Frontal cortex (tissue), 4 donors: Measurements from ENCODE around the gene FAM124B. TPM values are rescaled to one million over a fixed set of nuclear protein-coding genes. Genes with fewer than 3 reads are reported as not detected.
"Not testable (repeated sequence)": the region's sequence is repeated elsewhere in the genome, so short reads cannot be mapped to it uniquely, and the experiment has no call there.

Source experiments
- DNase-seq, 2 donors: peaks; one replicate each; pipeline ENCODE4 v3.0.0; 2012; ENCODE audit warnings: low spot score in 2 of 2
- FAIRE-seq: peaks from 2 replicates; lab custom pipeline; 2012; peaks lifted over from hg19 to GRCh38; lab: Jason Lieb, UNC
- total RNA-seq: library from RNA; depleted of rRNA; stranded (reverse); fragments of >200 nt; gene quantifications from one replicate; pipeline ENCODE4 v1.2.3, GENCODE V29; 2014
- donor health status: control.
- donor health status: control.
- donor health status: control.

The FAM124B gene
- total RNA-seq, 1 donor from 2014 or later, result 8.2 TPM

GRCh38 chr2:224417361-224417729 lies 15.4 kb upstream of the FAM124B start:
- FAIRE-seq, result no peak

DNA sequence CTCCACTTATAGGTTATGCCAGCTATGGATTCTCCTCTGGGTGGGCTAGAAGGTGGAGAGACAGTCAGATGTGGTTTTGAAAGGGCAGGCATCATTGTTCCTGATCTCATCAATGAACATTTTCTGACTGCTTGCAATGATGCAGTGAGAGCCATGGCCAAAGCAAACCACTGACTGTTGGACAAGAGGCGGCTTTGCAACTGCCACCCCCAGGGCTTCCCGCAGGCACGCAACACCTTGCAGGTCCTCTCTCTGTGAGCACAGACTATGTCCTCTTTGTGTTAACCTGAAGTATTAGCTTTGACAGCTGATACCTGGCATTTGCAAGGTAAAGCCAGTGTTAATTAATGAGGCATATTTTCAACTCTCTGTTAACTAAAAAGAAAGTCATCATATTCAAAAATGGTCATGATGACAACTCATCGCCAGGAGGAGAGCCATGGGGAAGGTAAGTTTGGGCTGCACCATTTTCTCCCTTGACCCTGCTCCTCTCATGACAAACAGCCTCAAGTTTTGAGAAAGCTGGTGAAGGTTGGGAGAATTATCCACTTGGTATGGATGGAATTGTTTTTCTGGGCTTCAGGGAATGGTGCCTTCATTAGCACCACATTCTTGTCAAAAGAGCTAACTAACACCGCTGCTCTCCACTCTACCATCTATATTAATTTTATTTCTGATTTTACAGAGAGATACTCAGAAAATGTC lies 14.9 kb upstream of the FAM124B start:
- FAIRE-seq, result no peak
- no peak for DNase-seq

More at GRCh38 chr2:224417361-224417729, 15.4 kb upstream of the FAM124B start:
- DNase-seq, result no peak

- DNase-seq (no peak), FAIRE-seq (no peak)
Measured at GRCh38 chr2:224413381-224413780, 11.5 kb upstream of the FAM124B start.

GRCh38 chr2:224412141-224413015 lies 10.5 kb upstream of the FAM124B start:
- no peak for FAIRE-seq
- no peak for DNase-seq

- DNase-seq, result no peak
- FAIRE-seq, result no peak
Measured at GRCh38 chr2:224410946-224411561, 9.1 kb upstream of the FAM124B start.

DNA sequence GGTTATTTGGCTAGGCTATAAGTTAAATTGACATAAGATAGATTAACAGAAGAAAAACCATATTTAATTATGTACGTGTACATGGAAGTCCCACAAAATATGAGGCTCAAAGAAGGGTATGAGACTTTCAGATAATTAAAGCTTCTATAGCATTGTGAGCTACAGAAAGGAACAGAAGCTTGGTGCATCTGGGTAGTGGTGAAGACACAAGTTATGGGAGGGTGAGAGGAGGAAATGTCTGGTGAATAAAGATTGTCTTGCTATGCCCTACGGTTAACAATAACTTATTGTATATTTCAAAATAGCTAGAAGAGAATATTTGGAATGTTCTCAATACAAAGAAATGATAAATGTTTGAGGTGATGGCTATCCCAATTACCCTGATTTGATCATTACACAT lies 6.8 kb upstream of the FAM124B start:
- FAIRE-seq (no peak), DNase-seq (no peak)

- DNase-seq (no peak), FAIRE-seq (no peak)
Measured at GRCh38 chr2:224407241-224407701, 5.4 kb upstream of the FAM124B start.

- FAIRE-seq, result no peak
- no peak for DNase-seq
Measured at GRCh38 chr2:224405841-224406370, 4.0 kb upstream of the FAM124B start.

DNA sequence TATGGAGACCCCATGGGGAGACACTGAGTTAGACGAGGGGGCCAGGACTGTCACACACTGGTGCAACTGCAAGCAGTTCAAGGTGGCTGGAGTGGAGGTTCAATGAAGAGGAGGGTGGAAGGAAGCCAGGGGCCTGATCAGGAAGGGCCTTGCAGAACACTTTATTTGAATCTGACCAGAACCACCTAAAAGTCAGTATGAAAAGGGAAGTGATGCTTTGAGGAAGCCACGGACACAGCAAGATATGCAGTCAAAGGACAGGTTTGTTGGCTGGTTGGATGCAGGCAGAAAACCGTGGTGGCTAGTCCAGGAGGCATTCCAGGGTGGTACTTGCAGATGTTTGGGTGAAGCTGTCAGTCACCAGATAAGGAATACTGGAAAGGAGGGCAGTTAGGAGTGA lies 3.5 kb upstream of the FAM124B start:
- FAIRE-seq (no peak), DNase-seq (no peak)

- FAIRE-seq (no peak), DNase-seq (no peak)
Measured at GRCh38 chr2:224404796-224405195, 2.9 kb upstream of the FAM124B start.

DNA sequence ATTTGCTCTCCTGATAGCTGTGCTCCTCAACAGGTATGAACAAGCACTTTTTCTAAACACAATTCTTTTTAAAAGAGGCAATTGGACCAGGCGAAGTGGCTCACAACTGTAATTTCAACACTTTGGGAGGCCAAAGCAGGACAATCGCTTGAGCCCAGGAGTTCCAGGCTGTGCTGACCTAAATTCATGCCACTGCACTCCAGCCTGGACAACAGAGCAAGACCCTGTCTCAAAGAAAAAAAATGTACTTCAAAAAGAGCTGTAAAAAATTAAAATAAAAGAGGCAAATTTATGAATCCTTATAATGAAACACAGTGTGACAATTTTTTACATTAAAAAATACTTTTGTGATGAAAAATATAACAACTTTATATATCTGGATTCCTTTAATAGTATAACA lies 1.8 kb upstream of the FAM124B start:
- DNase-seq, result no peak
- peak; percentile 49 for FAIRE-seq

GRCh38 chr2:224400886-224401632 lies 848 bp downstream of the FAM124B start:
- no peak for DNase-seq
- no peak for FAIRE-seq

- DNase-seq, result no peak
Measured at GRCh38 chr2:224400174-224400810, 1.6 kb downstream of the FAM124B start.

GRCh38 chr2:224398289-224398688 lies 3.6 kb downstream of the FAM124B start:
- DNase-seq (no peak), FAIRE-seq (no peak)

More at GRCh38 chr2:224400174-224400810, 1.6 kb downstream of the FAM124B start:
- FAIRE-seq, result no peak

GRCh38 chr2:224397100-224397499 lies 4.8 kb downstream of the FAM124B start:
- not testable (repeated sequence) for FAIRE-seq, DNase-seq

DNA sequence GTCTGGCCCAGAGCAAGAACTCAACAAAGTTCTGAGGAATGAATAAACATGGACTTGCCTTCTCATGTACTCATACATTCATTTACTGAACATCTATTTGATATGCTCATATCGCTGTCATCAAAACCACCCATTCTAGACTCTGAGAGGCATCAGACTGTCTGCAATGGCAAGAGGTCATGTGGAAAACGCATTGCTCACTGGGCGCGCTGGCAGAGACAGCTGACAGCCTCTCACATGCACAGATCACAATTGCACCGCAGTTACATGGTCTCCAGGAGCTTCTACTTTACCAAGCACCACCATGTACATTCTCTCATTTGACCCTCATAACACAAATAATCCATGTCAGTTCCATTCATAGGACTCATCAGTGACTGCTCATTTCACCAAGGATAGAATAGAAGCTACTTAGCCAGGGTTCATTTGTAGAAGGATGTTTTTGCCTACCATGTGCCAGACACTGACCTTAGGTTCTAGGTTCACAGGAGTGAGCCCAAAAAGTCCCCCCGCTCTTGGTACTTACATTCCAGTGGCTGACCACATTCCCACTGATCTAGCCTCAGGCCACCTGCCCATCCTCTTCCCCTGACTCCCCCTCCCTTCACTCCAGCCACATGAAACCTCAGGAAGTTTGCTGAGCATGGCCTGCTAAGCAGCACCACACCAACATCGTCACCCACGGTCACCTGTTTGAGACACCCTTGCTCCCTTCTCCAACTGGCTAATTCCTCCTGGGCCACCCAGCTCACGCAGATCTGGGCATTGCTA lies 6.1 kb downstream of the FAM124B start:
- FAIRE-seq (no peak), DNase-seq (no peak)

DNA sequence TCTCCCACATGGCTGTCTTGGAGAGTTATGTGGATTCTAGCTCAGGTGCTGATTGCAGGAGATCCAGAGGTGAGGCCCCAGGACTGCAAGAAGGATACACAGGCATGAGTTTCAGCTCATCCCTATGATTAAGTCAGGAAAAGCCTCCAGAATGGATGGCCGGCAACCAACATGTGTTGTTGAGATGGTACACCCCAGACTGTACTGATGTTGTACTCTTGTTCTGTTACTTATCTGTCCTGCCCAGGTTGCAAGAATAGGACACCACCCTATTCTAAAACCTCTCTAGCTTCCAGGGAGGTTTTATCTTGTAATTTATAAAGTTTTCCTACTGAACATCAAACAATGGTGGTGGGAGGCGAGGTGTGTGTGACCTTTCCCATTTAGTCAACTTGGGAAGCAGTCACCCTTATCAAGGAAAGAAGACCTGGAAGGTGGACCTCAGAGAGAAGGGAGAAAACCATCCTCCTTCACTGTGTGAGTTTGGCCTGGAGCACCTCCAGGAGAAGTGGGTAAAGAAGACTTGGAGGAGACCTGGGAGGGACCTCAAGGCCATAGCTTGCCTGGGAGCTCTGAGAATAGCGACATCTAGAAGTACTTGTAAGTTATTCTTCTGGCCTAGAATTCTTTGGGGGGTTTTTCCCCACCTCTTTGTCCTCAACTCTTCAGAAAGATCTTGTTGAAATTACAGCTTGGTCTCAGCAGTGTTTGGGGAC lies 8.6 kb downstream of the FAM124B start:
- FAIRE-seq, result no peak

DNA sequence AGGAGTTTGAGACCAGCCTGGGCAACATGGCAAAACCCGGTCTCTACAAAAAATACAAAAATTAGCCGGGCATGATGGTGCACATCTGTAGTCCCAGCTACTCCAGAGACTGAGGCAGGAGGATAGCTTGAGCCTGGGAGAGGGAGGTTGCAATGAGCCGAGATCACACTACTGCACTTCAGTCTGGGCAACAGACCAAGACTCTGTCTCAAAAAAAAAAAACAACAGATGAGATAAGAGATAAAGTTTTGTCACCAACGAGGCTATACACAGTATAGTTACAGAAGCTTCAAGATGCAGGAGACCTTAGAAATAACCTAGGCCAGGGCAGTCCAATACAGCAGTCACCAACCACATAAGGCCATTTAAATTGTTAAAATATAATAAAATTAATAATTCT lies 9.4 kb downstream of the FAM124B start:
- no peak for FAIRE-seq
- DNase-seq, result no peak

More for the DNA sequence above, 8.6 kb downstream of the FAM124B start:
- DNase-seq, result no peak
